Stomach (tissue), 9 donors: ENCODE measurements around the gene TMPRSS3. TPM values are rescaled to one million over a fixed set of nuclear protein-coding genes. Genes with fewer than 3 reads are reported as not detected.

Experiments
- DNase-seq, 2 donors: peaks; one replicate each; pipeline versions ENCODE4 v3.0.0 to v3.0.0-alpha.2; 2013 to 2019
- H3K27ac ChIP-seq, 5 donors: fragments of 200-600 bp in 4 of 5; sonication (generic) in 4 of 5; one replicate each; pipeline ENCODE4 v1.5.1; 2013 to 2019; ENCODE audit warnings: mild to moderate bottlenecking in 1 of 5, moderate library complexity in 1 of 5
- H3K27me3 ChIP-seq, 3 donors: fragments of 200-600 bp; sonication (generic); one replicate each; pipeline ENCODE4 v1.5.1; 2017 to 2019; ENCODE audit warnings: mixed run types in 1 of 3
- H3K36me3 ChIP-seq, 4 donors: fragments of 200-600 bp; sonication (generic); 1 replicate in 3 of 4; 2 replicates in 1 of 4; pipeline ENCODE4 v1.5.1; 2016 to 2019
- H3K4me1 ChIP-seq, 4 donors: fragments of 200-600 bp; sonication (generic); one replicate each; pipeline ENCODE4 v1.5.1; 2016 to 2019
- H3K4me3 ChIP-seq, 4 donors: fragments of 200-600 bp; sonication (generic) in 3 of 4; one replicate each; pipeline ENCODE4 v1.5.1; 2016 to 2019; ENCODE audit warnings: mild to moderate bottlenecking in 1 of 4
- H3K9me3 ChIP-seq, 4 donors: fragments of 200-600 bp; sonication (generic); one replicate each; pipeline ENCODE4 v1.5.1; 2016 to 2019
- CTCF ChIP-seq, 7 experiments: fragments of 450-650 bp in 4 of 7; fragments of 200-600 bp in 3 of 7; sonication (generic) in 3 of 7; IDR thresholded peaks; one replicate each; pipeline ENCODE4 v1.5.1; 2016 to 2019; ENCODE audit warnings: antibody characterized with exemption in 7 of 7, control low read depth in 2 of 7, mild to moderate bottlenecking in 1 of 7
- EP300 ChIP-seq: sonication (generic); formaldehyde crosslinking; IDR thresholded peaks from one replicate; pipeline ENCODE4 v1.6.1; 2017; ENCODE audit warnings: antibody characterized with exemption
- POLR2A ChIP-seq, 4 donors: fragments of 450-650 bp; IDR thresholded peaks; one replicate each; pipeline ENCODE4 v1.6.1; 2016; ENCODE audit warnings: antibody characterized with exemption in 4 of 4, control low read depth in 2 of 4, mild to moderate bottlenecking in 1 of 4, moderate library complexity in 1 of 4
- POLR2AphosphoS5 ChIP-seq, 3 donors: sonication (generic); formaldehyde crosslinking; IDR thresholded peaks; one replicate each; pipeline ENCODE4 v1.6.1; 2016; ENCODE audit warnings: antibody characterized with exemption in 3 of 3
- WGBS, 5 donors: extraction: QIAGEN DNeasy Blood & Tissue Kit in 3 of 5; methylation state at CpG; one replicate each; pipeline versions ENCODE4 v1.1.5 to v1.1.7; 2013 to 2018; 5-methylcytosine and 5-hydroxymethylcytosine counted together
- intact Hi-C: fragments of 100-400 bp; cut with DNase I; formaldehyde crosslinking; loops from one replicate; pipeline ENCODE4 v1.15.1; 2023; ENCODE audit warnings: low total_unique reads
- polyA plus RNA-seq, 3 donors: library from polyadenylated mRNA; stranded (reverse); fragments of 200-250 nt; gene quantifications; one replicate each; pipeline ENCODE4 v1.2.3, GENCODE V29; 2013
- total RNA-seq, 5 donors: library from RNA; depleted of rRNA; stranded (reverse); fragments of >200 nt; gene quantifications; one replicate each; pipeline versions ENCODE4 v1.1.0 to v1.2.3, GENCODE V29; 2014 to 2016
- donor health status: healthy with polysubstance abuse.
- donor health status: Bipolar disorder and iron deficiency.
- donor health status: healthy.

Gene TMPRSS3
- total and polyA plus RNA-seq, 8 donors, result 0.45 to 37.9 (median 3.9) TPM; not detected in 1

- Histone ChIP-seq H3K4me1 (peaks cover 2 to 19% (median 9%) of the 10 kb centered on the region in 4 donors), H3K27ac (no peak overlapping the region), H3K27me3 (peaks cover 0 to 15% (median 0%) of the 10 kb centered on the region in 3 donors), H3K9me3 (no peaks in the 10 kb centered on the region), H3K36me3 (no peaks in the 10 kb centered on the region), H3K4me3 (no peak overlapping the region)
- TF ChIP-seq EP300, result no peak
- TF ChIP-seq POLR2A (IDR thresholded peaks at IDR 0.05), result no peak
- no peak for TF ChIP-seq POLR2AphosphoS5 (IDR thresholded peaks at IDR 0.05)
- no peak for TF ChIP-seq CTCF (IDR thresholded peaks at IDR 0.05)
- DNase-seq, result no peak
- intact Hi-C loops, result no loop called here
- 77 to 86% (median 84%) methylated on average over 5 of the region's 5 CpGs for WGBS, 5 donors
Observed at GRCh38 chr21:42391297-42391696, 4.6 kb downstream of the TMPRSS3 start.

DNA sequence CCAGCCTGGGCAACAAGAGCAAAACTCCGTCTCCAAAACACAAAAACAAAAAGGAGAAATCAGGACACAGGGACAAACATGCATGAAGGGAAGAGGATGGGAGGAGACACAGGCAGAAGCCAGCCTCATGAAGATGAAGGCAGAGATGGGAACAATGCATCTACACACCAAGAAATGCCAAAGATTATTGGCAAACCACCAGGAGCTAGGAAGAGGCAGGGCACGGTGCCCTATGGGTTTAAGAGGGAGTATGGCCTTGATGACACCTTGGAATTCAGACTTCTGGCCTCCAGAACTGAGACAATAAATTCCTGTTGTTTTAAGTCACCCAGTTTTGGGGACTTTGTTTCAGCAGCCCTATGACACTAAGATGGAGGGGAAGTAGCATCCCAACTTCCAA lies 5.2 kb downstream of the TMPRSS3 start:
- no peak overlapping the region for H3K27ac ChIP-seq
- 69 to 86% (median 75%) methylated on average over 2 of the region's 2 CpGs for WGBS, 5 donors
- H3K4me1 ChIP-seq, result peaks cover 4 to 25% (median 13%) of the 10 kb centered on the region in 4 donors
- intact Hi-C loops, result no loop called here
- no peak for DNase-seq
- no peak overlapping the region for H3K4me3 ChIP-seq
- no peaks in the 10 kb centered on the region for H3K36me3 ChIP-seq
- H3K27me3 ChIP-seq, result peaks cover 0 to 15% (median 0%) of the 10 kb centered on the region in 3 donors
- H3K9me3 ChIP-seq, result no peaks in the 10 kb centered on the region
- no peak for TF ChIP-seq POLR2A (IDR thresholded peaks at IDR 0.05)
- TF ChIP-seq CTCF (IDR thresholded peaks at IDR 0.05), result no peak
- TF ChIP-seq POLR2AphosphoS5 (IDR thresholded peaks at IDR 0.05), result no peak
- no peak for TF ChIP-seq EP300

GRCh38 chr21:42390193-42390592 lies 5.7 kb downstream of the TMPRSS3 start:
- peak overlapping the region; percentile 75 to 90 (median 85) for H3K27ac ChIP-seq

DNA sequence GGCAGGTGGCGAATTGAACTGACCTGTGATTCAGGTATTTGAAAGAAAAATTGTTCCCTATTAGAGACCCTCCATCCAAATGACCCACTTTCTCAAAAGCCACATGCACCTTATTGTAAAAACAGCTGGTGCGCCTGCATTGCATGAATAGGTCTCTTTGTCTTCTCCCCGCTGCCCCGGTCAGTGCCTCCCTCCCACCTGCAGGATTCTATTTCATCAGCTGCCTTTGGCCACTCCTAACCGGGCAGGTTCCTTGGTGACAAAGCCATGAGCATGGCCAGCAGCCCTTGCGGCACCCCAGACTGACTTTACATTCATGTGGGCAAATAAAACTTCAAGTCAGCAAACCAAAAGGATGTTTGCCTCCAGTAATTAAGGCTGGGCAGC lies 6.4 kb downstream of the TMPRSS3 start:
- H3K27me3 ChIP-seq, result peaks cover 0 to 15% (median 0%) of the 10 kb centered on the region in 3 donors
- peak overlapping the region in 1 of 4 donors; percentile 22 for H3K4me3 ChIP-seq
- peak; percentile 83 to 90 for DNase-seq
- H3K4me1 ChIP-seq, result peaks cover 8 to 38% (median 17%) of the 10 kb centered on the region in 4 donors
- 25 to 50% (median 35%) methylated on average over 6 of the region's 6 CpGs for WGBS, 5 donors
- no peaks in the 10 kb centered on the region for H3K9me3 ChIP-seq
- TF ChIP-seq POLR2AphosphoS5 (IDR thresholded peaks at IDR 0.05) (peak in 2 of 3 donors; percentile 45 to 56), POLR2A (IDR thresholded peaks at IDR 0.05) (no peak)
- intact Hi-C loops, result no loop called here
- peak overlapping the region; percentile 75 to 90 (median 85) for H3K27ac ChIP-seq
- no peaks in the 10 kb centered on the region for H3K36me3 ChIP-seq

More at GRCh38 chr21:42390193-42390592, 5.7 kb downstream of the TMPRSS3 start:
- TF ChIP-seq EP300 (no peak), POLR2A (IDR thresholded peaks at IDR 0.05) (no peak), CTCF (IDR thresholded peaks at IDR 0.05) (no peak), POLR2AphosphoS5 (IDR thresholded peaks at IDR 0.05) (no peak)
- no peak for DNase-seq
- Histone ChIP-seq H3K36me3 (no peaks in the 10 kb centered on the region), H3K27me3 (peaks cover 0 to 15% (median 0%) of the 10 kb centered on the region in 3 donors), H3K4me1 (peaks cover 4 to 30% (median 16%) of the 10 kb centered on the region in 4 donors), H3K9me3 (no peaks in the 10 kb centered on the region), H3K4me3 (no peak overlapping the region)
- intact Hi-C loops, result no loop called here
- 65 to 77% (median 76%) methylated on average over 5 of the region's 5 CpGs for WGBS, 5 donors

- TF ChIP-seq POLR2AphosphoS5 (IDR thresholded peaks at IDR 0.05) (peak in 2 of 3 donors; percentile 33 to 60), EP300 (no peak), CTCF (IDR thresholded peaks at IDR 0.05) (no peak)
- DNase-seq, result peak; percentile 70 to 87
Observed at GRCh38 chr21:42388740-42389448, 7.0 kb downstream of the TMPRSS3 start.

More at GRCh38 chr21:42388740-42389448, 7.0 kb downstream of the TMPRSS3 start:
- H3K27me3 ChIP-seq, result peaks cover 0 to 15% (median 0%) of the 10 kb centered on the region in 3 donors
- no peaks in the 10 kb centered on the region for H3K9me3 ChIP-seq
- 27 to 48% (median 38%) methylated on average over 17 to 20 of the region's 20 CpGs for WGBS, 5 donors
- H3K4me1 ChIP-seq, result peaks cover 10 to 43% (median 19%) of the 10 kb centered on the region in 4 donors
- intact Hi-C loops, result no loop called here
- H3K4me3 ChIP-seq, result peak overlapping the region in 3 of 4 donors; percentile 7 to 22 (median 7)
- H3K36me3 ChIP-seq, result no peaks in the 10 kb centered on the region
- H3K27ac ChIP-seq, result peak overlapping the region; percentile 75 to 90 (median 85)
